Activated CD4-positive, alpha-beta T cell treated with anti-CD3 and anti-CD28 coated beads, Interleukin-2, amount 50 U/mL, for 16 hours (primary cell): ENCODE data around the gene ENPP5.

Source experiments
- DNase-seq: peaks from one replicate; pipeline ENCODE4 v3.0.0-alpha.2; 2020

Gene ENPP5, protein sequence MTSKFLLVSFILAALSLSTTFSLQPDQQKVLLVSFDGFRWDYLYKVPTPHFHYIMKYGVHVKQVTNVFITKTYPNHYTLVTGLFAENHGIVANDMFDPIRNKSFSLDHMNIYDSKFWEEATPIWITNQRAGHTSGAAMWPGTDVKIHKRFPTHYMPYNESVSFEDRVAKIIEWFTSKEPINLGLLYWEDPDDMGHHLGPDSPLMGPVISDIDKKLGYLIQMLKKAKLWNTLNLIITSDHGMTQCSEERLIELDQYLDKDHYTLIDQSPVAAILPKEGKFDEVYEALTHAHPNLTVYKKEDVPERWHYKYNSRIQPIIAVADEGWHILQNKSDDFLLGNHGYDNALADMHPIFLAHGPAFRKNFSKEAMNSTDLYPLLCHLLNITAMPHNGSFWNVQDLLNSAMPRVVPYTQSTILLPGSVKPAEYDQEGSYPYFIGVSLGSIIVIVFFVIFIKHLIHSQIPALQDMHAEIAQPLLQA

DNA sequence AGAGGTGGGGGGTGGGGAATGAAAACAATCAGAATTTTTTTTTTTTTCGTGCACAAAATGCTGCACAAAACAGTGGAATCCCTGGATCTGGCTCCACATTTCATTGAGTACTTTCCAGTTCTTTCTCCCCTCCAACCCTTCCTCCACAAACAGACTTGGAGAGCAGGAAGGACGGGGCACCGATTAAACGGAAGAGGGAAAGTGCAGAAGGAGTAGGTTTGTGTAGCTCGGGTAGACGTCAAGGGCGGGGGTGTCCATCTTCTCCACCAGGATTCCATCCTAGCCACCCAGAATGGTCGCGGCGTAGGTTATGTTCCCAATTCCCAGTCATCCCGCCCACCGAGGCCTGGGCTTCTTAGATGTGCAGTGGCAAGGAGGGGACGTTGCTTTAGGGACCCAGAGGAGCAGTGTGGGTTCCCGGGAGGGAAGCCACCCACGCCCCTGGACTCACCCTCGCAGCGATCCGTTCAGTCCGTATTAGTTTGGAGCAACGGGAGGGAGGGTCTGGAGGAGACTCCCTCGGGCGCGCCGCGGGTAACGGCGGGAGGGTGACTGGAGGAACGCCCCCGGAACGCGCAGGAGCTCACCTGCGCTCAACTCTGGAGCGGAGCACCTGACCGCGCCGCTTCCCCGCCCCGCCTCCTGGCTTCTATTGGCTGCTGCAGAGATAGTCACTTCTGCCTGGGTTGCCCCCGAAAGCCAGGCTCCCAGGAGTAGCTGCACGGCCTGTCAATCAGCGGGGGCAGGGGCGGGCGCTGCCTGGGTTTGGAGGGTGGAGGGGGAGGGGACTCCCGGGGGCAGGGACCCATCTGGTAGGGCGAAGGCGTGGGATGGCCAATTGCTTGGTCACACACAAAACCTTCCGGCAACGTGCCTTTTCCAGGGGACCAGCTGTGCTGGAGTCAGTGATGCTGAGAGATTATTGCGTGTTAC is at the start of gene ENPP5:
TSS of gene ENPP5 (minus strand) at position 624 of the 933 bp plus-strand sequence. CDS start 2,718 bp downstream, outside the sequence.
- DNase-seq: peak; percentile 38

DNA sequence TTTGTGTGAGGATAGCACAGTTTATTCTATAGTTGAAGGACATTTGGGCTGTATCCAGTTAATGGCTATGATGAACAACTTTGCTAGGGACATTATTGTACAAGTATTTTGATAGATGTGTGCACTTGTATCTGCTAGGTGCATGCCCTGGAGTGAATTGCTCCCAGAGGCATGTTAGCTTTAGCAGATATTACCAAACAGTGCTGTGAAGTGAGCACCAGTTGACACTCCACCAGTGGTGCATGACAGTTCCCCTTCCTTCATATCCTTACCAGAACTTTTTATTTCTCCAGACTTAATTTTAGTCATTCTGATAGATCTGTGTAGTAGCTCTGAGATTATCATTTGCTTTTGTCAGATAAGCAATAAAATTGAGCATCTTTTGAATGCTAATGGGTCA is 48.9 kb upstream of the ENPP5 start:
- DNase-seq: no peak

DNA sequence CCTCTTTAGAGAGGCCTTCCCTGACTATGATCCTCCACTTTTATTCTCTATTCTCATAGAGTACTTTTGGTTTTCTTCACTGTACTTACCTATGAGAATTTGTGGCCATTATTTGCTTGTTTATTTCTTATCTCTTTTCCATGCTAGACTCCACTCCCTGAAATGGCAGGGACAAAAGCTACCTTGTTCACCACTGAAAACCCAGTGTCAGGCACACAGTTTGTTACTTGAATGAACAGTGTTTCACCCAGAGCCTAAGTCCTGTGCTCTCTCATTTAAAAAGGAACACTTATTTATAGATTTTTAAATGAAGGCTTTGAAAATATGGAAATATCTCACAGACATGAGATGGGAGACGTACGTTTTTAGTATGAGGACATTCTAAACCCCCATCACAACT is 47.7 kb upstream of the ENPP5 start:
- DNase-seq: no peak

DNA sequence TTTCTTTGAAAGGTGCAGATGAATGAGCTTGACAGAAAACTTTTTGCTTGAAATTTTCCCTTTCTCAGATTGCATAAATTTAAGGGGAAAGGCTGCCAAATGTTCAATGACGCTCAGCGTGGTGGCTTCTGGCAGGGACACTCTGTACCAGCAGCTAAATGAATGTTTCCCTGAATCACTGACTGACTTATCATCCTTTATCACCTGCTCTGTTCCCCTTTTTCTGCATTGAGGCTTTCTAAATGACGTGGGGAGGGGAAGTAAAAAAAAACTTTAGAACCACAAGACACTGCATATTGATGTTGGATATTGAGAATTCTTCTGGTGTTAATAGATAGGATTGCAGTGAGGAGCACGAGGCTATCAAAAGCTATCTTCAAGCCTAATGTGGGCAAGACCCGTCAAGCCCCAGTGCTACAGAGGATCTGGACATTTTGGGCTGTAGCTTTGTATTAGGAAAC is 46.9 kb upstream of the ENPP5 start:
- DNase-seq: peak; percentile 10

DNA sequence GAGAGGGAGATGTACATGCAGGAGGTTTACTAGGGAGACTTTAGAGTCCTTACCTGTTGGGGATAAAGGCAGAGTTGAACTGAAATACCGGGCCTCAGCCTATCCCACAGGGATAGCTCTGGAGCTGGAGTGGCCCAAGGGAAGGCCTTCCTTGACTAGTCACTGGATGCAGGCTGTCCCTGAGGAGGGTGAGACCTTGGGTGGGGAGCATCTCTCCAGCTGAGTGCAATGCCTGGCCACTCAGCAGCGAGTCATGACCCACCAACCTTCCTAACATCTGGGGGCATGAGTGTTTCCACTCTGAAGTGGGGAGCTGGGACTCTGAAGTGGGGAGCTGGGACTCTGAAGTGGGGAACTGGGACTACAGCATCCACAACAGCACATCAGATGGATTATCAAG is 46.1 kb upstream of the ENPP5 start:
- DNase-seq: no peak

DNA sequence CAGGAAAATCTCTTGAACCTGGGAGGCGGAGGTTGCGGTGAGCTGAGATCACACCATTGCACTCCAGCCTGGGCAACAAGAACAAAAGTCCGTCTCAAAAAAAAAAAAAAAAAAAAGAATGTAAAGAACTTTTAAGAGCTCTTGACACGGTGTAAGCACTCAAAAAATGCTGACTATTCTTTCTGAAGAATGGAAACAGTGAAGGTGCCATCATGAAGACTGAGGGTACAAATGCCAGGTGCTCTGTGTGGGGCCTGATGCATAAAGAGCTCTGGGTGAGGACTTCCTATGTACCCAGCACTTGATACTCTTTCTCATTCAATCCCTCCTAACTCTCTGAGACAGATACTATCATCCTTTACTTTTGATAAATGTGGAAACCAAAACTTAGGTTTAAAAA is 45.0 kb upstream of the ENPP5 start:
- DNase-seq: no peak

DNA sequence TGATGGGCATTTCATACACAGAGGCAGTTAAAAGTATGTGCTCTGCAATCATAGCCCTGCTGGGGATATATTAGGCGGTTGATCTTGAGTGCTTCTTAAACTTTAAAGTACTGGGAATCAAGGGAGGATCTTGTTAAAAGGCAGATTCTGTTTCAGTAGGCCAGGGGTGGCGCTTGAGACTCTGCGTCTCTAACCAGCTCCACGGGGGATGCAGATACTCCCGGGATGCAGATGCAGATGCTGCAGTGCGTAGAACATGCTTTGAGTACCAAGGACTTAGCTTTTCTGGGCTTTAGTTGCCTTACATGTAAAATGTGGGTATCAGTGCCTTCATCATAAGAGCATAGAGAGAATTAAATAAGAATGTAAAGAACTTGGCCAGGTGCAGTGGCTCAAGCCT is 44.4 kb upstream of the ENPP5 start:
- DNase-seq: no peak

DNA sequence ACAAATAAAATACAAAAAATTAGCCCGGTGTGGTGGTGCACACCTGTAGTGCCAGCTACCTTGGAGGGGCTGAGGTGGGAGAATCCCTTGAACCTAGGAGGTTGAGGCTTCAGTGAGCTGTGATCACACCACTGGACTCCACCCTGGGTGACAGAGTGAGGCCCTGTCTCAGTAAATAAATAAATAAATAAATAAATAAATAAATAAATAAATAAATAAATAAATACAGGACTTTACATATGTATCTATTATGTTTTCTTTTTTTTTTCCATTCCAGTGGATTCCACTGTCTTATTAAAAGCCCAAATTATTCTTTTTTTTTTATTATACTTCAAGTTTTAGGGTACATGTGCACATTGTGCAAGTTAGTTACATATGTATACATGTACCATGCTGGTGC is 41.1 kb upstream of the ENPP5 start:
- DNase-seq: no peak

DNA sequence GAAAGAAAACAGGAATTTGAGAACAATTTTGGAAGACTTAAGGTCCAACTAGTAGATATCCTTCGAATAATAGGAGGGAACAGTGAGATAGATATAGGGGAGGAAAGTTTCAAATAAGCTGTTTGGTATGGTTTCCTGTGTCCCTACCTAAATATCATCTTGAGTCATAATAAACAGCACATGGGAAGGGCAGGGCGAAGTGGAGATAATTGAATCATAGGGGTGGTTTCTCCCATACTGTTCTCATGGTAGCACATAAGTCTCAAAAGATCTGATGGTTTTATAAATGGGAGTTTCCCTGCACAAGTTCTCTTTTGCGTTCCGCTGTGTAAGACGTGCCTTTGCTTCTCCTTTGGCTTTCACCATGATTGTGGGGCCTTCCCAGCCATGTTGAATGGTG is 39.5 kb upstream of the ENPP5 start:
- no peak for DNase-seq

DNA sequence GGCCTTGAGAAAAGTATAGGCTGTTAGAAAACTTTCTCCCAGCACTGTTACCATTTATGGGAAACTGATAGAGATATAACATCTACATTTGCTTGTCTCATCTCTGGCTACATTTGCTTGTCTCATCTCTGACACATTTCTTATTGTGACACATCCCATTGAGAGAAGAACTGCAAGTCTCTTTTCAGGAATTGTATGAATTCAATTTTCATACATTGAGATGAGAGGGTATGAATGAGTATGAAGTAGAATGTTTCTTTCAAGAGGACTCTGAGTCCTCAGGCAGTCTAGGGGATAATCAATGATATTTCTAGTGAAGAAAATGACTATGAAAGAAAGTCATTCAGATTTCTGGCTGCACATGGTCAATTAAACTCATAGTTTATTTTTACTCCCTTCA is 37.5 kb upstream of the ENPP5 start:
- DNase-seq: no peak

DNA sequence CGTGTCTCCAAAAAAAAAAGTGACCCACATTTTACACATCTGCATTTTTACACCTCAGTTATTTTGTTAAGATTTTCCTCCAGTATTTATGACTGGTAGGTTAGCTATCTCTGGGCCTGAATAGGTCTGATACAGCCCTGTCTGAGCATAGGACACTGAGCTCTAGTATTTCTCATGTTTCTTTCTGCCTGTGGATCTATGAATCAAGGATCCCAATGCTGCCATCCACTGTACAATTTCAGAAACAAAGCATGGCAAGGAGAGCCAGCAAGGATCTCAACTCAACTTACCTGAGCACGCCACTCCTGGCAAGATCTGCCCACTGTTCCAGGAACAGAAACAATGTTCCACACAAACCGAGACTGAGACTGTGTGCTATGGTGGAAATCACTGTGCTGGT is 36.4 kb upstream of the ENPP5 start:
- DNase-seq: no peak

DNA sequence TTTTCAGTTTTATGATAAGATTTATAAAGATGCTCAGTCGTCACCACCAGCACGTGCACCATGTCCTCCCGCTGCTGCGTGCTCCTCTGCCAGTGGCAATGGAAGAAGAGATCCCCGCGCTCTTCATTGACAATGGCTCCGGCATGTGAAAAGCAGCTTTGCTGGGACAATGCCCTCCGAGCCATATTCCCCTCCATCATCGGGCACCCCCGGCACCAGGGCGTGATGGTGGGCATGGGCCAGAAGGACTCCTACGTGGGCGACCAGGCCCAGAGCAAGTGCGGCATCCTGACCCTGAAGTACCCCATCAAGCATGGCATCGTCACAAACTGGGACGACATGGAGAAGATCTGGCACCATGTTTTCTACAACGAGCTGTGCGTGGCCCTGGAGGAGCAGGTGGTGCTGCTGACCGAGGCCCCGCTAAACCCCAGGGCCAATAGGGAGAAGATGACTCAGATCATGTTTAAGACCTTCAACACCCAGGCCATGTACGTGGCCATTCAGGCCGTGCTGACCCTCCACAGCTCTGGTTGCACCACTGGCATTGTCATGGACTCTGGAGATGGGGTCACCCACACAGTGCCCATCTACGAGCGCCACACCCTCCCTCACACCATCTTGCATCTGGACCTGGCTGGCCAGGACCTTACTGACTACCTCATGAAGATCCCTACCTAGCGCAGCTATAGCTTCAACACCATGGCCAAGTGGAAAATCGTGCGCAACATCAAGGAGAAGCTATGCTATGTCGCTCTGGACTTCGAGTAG is 34.3 kb upstream of the ENPP5 start:
- no peak for DNase-seq

DNA sequence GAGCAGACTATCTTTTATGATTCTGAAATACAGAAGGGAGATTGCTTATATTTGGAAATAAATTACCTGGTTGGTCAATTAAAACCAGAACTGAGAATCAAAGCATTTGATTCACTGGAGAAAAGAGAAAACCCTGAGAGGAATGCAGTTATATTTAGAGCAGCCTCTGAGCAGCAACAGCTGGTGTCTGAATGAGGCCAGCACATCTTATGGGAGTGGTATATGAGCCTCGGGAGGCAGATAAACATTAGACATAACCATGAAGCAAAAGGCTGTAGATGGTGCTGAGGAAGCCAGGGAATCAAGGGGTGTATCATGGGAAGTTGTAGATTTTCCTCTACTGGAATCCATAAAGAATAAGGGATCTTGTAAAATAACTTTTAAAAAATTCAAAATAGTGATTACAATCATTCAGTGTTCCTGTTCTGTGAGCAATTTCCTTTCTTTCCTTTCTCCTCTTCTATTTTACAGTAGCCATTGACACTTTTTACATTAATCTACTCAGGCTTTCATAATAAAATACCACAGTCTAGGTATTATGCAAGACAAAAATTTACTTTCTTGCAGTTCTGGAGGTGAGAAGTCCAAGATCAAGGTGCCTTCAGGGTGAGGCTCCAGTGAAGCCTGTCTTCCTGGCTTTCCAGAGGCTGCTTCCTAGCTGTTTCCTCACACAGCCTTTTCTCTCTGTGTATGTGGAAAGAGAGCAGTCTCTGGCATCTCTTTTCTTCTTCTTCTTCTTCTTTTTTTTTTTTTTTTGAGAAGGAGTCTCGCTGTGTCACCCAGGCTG is 32.8 kb upstream of the ENPP5 start:
- DNase-seq: no peak

DNA sequence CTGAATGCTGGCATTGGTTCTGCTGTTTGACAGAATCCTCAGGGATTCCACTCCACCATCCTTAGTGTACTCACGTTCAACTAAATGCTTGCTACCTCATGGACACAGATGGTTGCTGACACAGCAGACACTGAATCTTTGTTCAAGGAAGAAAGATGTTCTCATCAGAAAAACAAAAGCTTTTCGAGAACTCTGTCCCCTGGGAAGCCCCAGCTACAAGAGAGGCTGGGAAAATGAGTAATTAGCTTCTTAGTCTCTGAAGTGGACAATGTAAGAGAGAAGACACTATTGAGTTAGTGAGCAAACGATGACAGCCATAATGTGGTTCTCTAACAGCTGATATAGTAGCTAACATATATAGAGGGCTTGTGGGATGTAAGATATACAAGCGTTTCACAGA is 30.9 kb upstream of the ENPP5 start:
- no peak for DNase-seq

DNA sequence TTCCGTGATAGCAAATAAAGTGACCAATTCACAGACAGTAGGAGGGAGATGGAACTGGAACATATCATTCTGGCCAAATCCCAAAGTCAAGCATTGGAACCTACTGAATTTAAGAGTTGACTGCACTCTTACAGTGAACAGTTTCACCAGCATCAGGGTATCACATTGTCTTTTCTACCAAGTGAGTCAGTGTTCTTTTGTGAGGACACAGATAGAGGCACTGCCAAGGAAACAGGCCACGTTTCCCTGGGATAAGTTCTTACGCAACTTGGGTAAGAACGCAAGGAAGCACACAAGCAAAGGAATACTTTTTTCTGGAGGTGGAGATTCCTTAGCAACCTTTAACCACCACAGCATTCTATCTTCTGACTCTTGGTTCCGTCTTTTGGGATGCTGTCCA is 28.6 kb upstream of the ENPP5 start:
- no peak for DNase-seq

DNA sequence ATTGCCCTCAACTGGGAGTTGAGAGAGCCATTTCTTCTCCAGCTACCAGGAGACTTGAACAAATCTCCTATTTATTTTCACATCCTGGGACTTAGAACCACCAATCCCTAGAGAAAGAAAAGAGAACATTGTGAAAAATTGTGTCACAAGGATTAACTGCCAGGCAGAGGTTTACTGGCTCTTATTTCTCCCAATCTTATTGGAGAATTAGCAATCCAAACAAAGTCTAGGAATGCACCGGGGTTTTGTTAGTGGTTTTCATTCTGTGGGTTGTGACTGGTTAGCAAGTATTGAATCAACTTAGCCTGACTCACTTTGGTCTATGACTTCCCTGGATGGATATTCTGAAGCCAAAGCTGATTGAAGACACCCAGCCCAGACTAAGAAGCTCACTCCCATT is 21.2 kb upstream of the ENPP5 start:
- no peak for DNase-seq

DNA sequence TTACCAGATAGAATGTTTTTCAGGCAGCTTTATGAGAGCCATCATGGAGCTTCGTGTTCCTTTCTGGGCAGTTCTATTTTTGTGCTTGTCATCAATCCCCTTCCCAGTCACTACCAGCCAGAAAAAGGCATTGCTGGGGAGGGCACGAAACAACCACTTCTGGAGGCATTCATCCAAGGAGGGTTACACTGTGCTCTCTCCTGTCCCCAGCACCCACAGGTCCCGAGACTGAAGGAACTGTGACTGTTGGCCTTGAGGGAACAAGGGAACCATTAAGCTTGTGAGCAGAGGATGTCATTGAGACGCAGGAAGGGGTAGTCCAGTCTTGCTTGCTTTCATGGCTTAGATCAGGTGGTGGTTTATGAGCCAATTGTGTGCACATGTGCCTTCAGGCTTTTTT is 20.1 kb upstream of the ENPP5 start:
- no peak for DNase-seq

DNA sequence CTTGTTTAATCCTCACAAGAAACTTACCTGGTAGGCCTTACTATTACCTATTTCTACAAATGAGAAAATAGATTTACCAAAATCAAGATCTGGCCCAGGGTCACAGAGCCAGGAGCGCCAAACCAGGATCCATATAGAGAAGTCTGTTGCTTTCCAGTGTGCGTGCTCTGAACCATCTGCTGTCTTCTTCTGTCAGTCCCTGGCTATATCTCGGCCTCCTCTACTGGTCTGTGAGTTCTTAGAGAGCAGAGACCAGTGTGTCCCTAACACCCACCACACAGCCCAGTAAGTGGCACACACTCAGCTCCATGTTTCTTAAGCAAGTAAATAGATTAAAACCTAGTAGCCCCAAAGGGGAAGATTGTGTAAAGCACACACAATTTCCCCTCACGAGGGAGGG is 18.9 kb upstream of the ENPP5 start:
- no peak for DNase-seq

DNA sequence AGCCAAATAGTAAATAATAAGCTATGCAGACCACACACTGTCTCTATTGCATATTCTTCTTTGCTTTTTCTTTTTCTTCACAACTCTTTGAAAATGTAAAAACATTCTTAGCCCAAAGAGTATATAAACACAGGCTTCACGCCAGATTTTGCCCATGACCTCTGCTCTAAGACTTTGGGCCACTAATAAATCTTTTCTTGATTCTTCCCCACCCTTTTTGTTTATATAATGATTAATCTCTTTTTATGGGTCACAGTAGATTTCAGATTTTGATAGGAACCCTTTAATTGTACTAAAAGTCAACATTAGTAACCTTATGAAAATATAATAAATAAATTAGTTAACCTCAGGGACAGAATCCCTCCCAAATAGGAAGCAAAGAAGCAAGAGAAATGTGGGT is 15.8 kb upstream of the ENPP5 start:
- no peak for DNase-seq

DNA sequence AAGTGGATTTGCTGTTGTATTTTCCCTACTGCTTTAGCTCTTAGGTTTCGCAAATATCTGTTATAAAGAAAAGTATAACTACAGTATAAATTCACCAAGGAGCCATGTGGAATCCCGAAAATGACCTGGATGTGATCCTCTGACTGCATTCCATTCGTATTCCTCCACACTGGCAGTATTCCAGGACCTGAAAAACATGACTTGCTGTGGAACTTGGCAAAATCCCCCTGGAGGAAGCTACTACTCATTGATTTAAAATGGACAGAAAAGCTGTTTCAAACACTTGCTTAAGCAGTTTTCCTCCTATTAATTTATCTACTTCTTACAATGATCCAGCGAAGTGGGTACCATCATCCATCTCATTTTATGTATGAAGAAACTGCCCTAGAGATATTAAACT is 13.3 kb upstream of the ENPP5 start:
- no peak for DNase-seq

DNA sequence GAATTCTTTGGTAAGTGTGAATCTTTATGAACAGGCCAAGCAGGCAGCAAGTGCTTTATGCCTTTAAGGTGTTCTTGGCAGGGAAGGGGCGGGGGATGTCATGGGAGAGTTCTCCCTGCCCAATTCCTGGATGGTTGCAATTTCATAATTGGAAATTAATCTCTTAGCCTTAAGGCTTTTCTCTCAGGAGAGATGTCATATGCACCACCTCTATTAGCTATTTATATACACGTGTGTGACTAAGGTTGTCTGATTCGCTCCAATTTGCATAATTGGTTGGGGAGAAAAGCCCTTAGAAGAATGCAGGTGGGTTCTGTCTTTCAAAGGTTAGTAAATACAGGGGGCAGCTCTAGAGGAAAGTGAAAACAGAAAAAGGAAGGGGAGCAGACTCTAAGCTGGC is 5.2 kb upstream of the ENPP5 start:
- DNase-seq: no peak

DNA sequence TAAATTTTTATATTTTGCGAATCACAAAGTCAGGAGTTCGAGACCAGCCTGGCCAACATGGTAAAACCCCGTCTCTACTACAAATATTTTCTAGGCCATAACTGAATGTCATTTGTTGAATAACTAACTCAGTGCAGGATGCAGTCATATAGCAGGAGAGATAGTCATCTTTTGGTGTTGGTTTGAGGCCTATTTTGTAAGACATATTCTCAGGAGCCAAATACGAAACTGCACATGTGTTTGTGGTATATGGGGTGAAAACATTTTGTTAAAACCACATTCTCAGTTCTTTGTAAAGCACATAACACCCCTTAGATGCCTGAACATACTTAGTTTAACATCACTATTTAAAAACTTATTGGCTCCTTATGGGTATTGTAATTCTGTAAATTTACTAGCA is 4.7 kb upstream of the ENPP5 start:
- peak; percentile 77 for DNase-seq
